ENCODE measurements around the gene EIF4G3.

DNA sequence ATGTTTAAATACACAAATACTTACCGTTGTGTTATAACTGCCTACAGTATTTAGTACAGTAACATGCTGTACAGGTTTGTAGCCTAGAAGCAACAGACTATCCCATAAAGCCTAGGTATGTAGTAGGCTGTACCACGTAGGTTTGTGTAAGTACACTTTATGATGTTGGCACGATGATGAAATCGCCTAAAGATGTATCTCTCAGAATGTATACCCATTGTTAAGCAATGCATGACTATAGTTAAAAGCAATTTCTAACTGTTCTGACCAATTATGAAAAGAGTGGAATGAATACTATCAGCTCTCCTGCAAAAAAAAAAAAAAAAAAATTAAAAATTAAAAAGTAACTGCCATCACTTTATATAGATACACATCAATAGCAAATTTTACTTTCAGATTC is 401.0 kb downstream of the EIF4G3 start:
- no peak for TF ChIP-seq TAF1 (IDR thresholded peaks at IDR 0.05; ENCODE audit: borderline replicate concordance, low read depth, low read length)
- no peak for TF ChIP-seq POLR2A (IDR thresholded peaks at IDR 0.05; ENCODE audit: low read depth, low read length)
